ENCODE data around the gene C17orf50. TPM values are rescaled to one million over a fixed set of nuclear protein-coding genes. Genes with fewer than 3 reads are reported as not detected.

The C17orf50 gene
- total RNA-seq, 3 donors from 2014 or later, result not detected

- H3K9me3 ChIP-seq, result no peaks in the 10 kb centered on the region
- TF ChIP-seq CTCF (IDR thresholded peaks at IDR 0.05), result no peak
- no peak for TF ChIP-seq POLR2AphosphoS5 (IDR thresholded peaks at IDR 0.05)
- TF ChIP-seq POLR2A (IDR thresholded peaks at IDR 0.05), result no peak
- H3K4me1 ChIP-seq, result no peaks in the 10 kb centered on the region
- no peaks in the 10 kb centered on the region for H3K36me3 ChIP-seq
- intact Hi-C loops (cut with DNase I; ENCODE audit: low total_unique reads), result no loop called here
- no peak overlapping the region for H3K4me3 ChIP-seq
- no peaks in the 10 kb centered on the region for H3K27me3 ChIP-seq
- H3K27ac ChIP-seq, result peak overlapping the region in 1 of 2 donors; percentile 78
- DNase-seq (ENCODE audit: low spot score in 2 of 2), result no peak
These were observed 45.3 kb upstream of the C17orf50 start for GRCh38 chr17:35715416-35715815.

- TF ChIP-seq POLR2A (IDR thresholded peaks at IDR 0.05), result no peak
- no peak for TF ChIP-seq POLR2AphosphoS5 (IDR thresholded peaks at IDR 0.05)
- TF ChIP-seq CTCF (IDR thresholded peaks at IDR 0.05), result no peak
- no peaks in the 10 kb centered on the region for H3K4me1 ChIP-seq
- H3K36me3 ChIP-seq, result no peaks in the 10 kb centered on the region
- no peaks in the 10 kb centered on the region for H3K9me3 ChIP-seq
- peak overlapping the region; percentile 78 to 80 for H3K27ac ChIP-seq
- DNase-seq (ENCODE audit: low spot score in 2 of 2), result no peak
- H3K4me3 ChIP-seq, result no peak overlapping the region
- intact Hi-C loops (cut with DNase I; ENCODE audit: low total_unique reads), result no loop called here
- no peaks in the 10 kb centered on the region for H3K27me3 ChIP-seq
These were observed 44.5 kb upstream of the C17orf50 start for GRCh38 chr17:35716173-35716572.

DNA sequence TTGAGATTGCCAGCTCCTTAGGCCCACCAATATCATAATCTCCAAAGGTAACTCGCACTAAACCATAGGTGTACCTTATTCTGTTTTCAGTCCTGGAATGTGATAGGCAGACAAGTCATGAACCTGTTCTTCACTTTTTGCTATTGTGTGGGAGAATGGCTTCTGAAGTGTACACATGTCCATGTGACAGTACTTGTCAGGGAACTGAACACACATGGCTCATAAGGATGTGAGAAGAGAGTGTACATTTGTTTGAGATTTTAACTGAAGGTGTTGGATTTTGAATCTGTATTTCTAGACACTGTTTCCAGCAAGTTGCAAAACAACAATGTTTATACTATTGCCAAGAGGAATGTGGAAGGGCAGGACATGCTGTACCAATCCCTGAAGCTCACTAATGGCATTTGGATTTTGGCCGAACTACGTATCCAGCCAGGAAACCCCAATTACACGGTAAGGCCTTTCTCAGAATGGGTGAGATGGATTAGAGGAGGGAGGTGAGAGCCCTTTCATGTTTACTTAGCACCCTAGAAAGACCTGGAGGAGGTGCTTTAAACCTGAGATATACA lies 43.7 kb upstream of the C17orf50 start:
- no peaks in the 10 kb centered on the region for H3K4me1 ChIP-seq
- DNase-seq (ENCODE audit: low spot score in 2 of 2), result peak in 1 of 2 donors; percentile 54
- H3K36me3 ChIP-seq, result no peaks in the 10 kb centered on the region
- H3K27me3 ChIP-seq, result no peaks in the 10 kb centered on the region
- TF ChIP-seq POLR2AphosphoS5 (IDR thresholded peaks at IDR 0.05) (peak in 1 of 3 donors; percentile 37), POLR2A (IDR thresholded peaks at IDR 0.05) (no peak)
- H3K4me3 ChIP-seq, result no peak overlapping the region
- no peaks in the 10 kb centered on the region for H3K9me3 ChIP-seq
- peak overlapping the region; percentile 78 to 80 for H3K27ac ChIP-seq
- intact Hi-C loops (cut with DNase I; ENCODE audit: low total_unique reads), result no loop called here

DNA sequence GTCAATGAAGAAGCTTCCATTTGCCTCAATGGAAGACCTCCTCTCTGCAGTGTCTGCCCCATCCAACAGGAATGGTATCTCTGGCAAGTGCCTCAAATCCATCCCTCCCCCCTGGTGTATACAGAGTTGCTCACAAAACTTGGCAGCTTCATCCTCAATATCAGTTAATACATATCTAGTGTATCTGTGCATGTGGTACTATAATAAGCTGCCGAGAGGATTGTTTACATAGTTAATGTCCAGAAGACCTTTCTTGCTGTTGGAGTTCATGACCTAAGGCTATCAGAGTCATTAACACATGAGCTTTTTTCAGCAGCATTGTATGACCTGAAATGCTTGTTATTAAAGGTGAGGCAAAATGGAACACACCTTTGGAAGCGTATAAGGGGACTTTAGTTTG lies 43.2 kb upstream of the C17orf50 start:
- H3K4me3 ChIP-seq, result no peak overlapping the region
- no peaks in the 10 kb centered on the region for H3K27me3 ChIP-seq
- H3K36me3 ChIP-seq, result no peaks in the 10 kb centered on the region
- TF ChIP-seq CTCF (IDR thresholded peaks at IDR 0.05) (no peak), POLR2AphosphoS5 (IDR thresholded peaks at IDR 0.05) (no peak), POLR2A (IDR thresholded peaks at IDR 0.05) (no peak)
- DNase-seq (ENCODE audit: low spot score in 2 of 2), result no peak
- intact Hi-C loops (cut with DNase I; ENCODE audit: low total_unique reads), result no loop called here
- no peaks in the 10 kb centered on the region for H3K4me1 ChIP-seq
- H3K9me3 ChIP-seq, result no peaks in the 10 kb centered on the region
- H3K27ac ChIP-seq, result peak overlapping the region; percentile 78 to 80

- Histone ChIP-seq H3K9me3 (no peaks in the 10 kb centered on the region), H3K27me3 (no peaks in the 10 kb centered on the region), H3K4me1 (no peaks in the 10 kb centered on the region), H3K27ac (no peak overlapping the region), H3K4me3 (no peak overlapping the region), H3K36me3 (no peaks in the 10 kb centered on the region)
- TF ChIP-seq CTCF (IDR thresholded peaks at IDR 0.05), result no peak
- no peak for TF ChIP-seq POLR2AphosphoS5 (IDR thresholded peaks at IDR 0.05)
- no peak for TF ChIP-seq POLR2A (IDR thresholded peaks at IDR 0.05)
- intact Hi-C loops (cut with DNase I; ENCODE audit: low total_unique reads), result no loop called here
- no peak for DNase-seq (ENCODE audit: low spot score in 2 of 2)
These were observed 37.0 kb upstream of the C17orf50 start for GRCh38 chr17:35723735-35724134.

All from breast epithelium (tissue), 4 donors.